Breast epithelium (tissue), 3 donors: Measurements from ENCODE around the gene SPTBN2.

Experiments used
- CTCF ChIP-seq, 3 donors: fragments of 450-650 bp; IDR thresholded peaks; one replicate each; pipeline ENCODE4 v1.5.1; 2016 to 2017; ENCODE audit warnings: antibody characterized with exemption in 3 of 3, mild to moderate bottlenecking in 3 of 3, moderate library complexity in 3 of 3
- POLR2A ChIP-seq: fragments of 450-650 bp; IDR thresholded peaks from one replicate; pipeline ENCODE4 v1.6.1; 2016; ENCODE audit warnings: antibody characterized with exemption, mild to moderate bottlenecking, moderate library complexity
- POLR2AphosphoS5 ChIP-seq, 3 donors: sonication (generic); formaldehyde crosslinking; IDR thresholded peaks; one replicate each; pipeline ENCODE4 v1.6.1; 2017; ENCODE audit warnings: antibody characterized with exemption in 3 of 3

GRCh38 chr11:66725114-66725513, 3.9 kb downstream of the SPTBN2 start:
- TF ChIP-seq CTCF (IDR thresholded peaks at IDR 0.05) (no peak), POLR2AphosphoS5 (IDR thresholded peaks at IDR 0.05) (no peak), POLR2A (no peak)
